ENCODE data around the gene ZBTB2. TPM values are rescaled to one million over a fixed set of nuclear protein-coding genes. Genes with fewer than 3 reads are reported as not detected.

ZBTB2 gene
- total RNA-seq, 2 donors from 2014 or later = 11.4 to 15.2 TPM

DNA sequence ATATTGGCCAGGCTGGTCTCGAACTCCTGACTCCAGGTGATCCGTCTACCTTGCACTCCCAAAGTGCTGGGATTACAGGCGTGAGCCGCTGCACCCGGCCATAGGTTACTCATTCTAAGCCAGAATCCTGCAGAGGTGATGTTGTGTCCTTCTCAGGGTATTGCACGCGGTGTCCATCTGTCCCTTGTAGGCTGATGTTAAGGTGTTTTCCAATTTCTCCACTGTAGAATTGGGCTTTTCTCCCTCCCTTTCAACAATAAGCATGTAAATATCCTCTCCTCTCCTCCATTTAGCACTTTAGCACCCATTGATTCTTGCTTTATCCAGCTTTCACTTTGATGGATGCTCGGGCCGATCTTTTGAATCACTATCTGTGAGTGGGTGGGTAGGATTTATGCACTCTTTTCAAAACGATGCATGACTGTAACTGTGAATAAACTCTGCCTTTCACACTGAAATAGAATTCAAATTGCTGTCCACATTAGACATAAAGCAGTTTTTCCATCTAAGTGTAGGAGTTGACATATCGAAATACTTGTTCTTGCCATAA lies 52.6 kb downstream of the ZBTB2 start:
- H3K27me3 Mint-ChIP-seq (ENCODE audit: insufficient read depth) = no peaks in the 10 kb centered on the region
- no peaks in the 10 kb centered on the region for H3K27me3 ChIP-seq (ENCODE audit: control insufficient read depth, insufficient read depth, low read length, poor library complexity, severe bottlenecking)
- H3K9me3 ChIP-seq (ENCODE audit: control insufficient read depth, low read length) = no peaks in the 10 kb centered on the region
- 93 to 100% methylated on average over 7 to 11 of the region's 11 CpGs for WGBS, 2 experiments (ENCODE audit: insufficient coverage in 1 of 2, insufficient read length in 1 of 2)
- no peak overlapping the region for H3K4me3 ChIP-seq (ENCODE audit: low read length)
- no peaks in the 10 kb centered on the region for H3K36me3 ChIP-seq (ENCODE audit: control insufficient read depth, insufficient read depth, low read length)
- peaks cover 5% of the 10 kb centered on the region for H3K36me3 Mint-ChIP-seq (ENCODE audit: low read depth)
- no peak overlapping the region for H3K27ac Mint-ChIP-seq
- H3K4me3 Mint-ChIP-seq = no peak overlapping the region
- no peak overlapping the region for H3K27ac ChIP-seq (ENCODE audit: low read depth, low read length)
- DNase-seq = no peak
- H3K9me3 Mint-ChIP-seq = no peaks in the 10 kb centered on the region
- no peaks in the 10 kb centered on the region for H3K4me1 Mint-ChIP-seq
- TF ChIP-seq, protein P1, sequence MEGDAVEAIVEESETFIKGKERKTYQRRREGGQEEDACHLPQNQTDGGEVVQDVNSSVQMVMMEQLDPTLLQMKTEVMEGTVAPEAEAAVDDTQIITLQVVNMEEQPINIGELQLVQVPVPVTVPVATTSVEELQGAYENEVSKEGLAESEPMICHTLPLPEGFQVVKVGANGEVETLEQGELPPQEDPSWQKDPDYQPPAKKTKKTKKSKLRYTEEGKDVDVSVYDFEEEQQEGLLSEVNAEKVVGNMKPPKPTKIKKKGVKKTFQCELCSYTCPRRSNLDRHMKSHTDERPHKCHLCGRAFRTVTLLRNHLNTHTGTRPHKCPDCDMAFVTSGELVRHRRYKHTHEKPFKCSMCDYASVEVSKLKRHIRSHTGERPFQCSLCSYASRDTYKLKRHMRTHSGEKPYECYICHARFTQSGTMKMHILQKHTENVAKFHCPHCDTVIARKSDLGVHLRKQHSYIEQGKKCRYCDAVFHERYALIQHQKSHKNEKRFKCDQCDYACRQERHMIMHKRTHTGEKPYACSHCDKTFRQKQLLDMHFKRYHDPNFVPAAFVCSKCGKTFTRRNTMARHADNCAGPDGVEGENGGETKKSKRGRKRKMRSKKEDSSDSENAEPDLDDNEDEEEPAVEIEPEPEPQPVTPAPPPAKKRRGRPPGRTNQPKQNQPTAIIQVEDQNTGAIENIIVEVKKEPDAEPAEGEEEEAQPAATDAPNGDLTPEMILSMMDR (conservative IDR thresholded peaks at IDR 0.05) = no peak
- H3K4me1 ChIP-seq (ENCODE audit: control insufficient read depth, insufficient read depth, low read length) = no peaks in the 10 kb centered on the region
- no peak overlapping the region for H3K9ac ChIP-seq (ENCODE audit: extremely low read depth, low read length, poor library complexity, severe bottlenecking)

DNA sequence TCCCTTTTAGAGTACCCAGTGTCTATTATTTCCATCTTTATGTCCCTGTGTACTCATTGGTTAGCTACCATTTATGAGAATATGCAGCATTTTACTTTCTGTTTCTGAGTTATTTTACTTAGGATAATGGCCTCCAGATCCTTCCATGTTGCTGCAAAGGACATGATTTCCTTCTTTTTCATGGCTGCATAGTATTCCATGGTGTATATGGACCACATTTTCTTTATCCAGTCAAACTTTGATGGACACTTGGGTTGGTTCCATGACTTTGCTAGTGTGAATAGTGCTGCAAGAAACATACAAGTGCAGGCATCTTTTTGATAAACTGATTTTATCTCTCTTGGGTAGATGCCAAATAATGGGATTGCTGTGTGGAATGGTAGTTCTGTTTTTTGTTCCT lies 55.4 kb downstream of the ZBTB2 start:
- Mint-ChIP-seq H3K36me3 (ENCODE audit: low read depth) (peaks cover 5% of the 10 kb centered on the region), H3K4me3 (no peak overlapping the region), H3K4me1 (no peaks in the 10 kb centered on the region), H3K27ac (no peak overlapping the region), H3K9me3 (no peaks in the 10 kb centered on the region), H3K27me3 (ENCODE audit: insufficient read depth) (no peaks in the 10 kb centered on the region)
- Histone ChIP-seq H3K36me3 (ENCODE audit: control insufficient read depth, insufficient read depth, low read length) (no peaks in the 10 kb centered on the region), H3K4me3 (ENCODE audit: low read length) (no peak overlapping the region), H3K27ac (ENCODE audit: low read depth, low read length) (no peak overlapping the region), H3K9me3 (ENCODE audit: control insufficient read depth, low read length) (no peaks in the 10 kb centered on the region), H3K4me1 (ENCODE audit: control insufficient read depth, insufficient read depth, low read length) (no peaks in the 10 kb centered on the region), H3K9ac (ENCODE audit: extremely low read depth, low read length, poor library complexity, severe bottlenecking) (no peak overlapping the region), H3K27me3 (ENCODE audit: control insufficient read depth, insufficient read depth, low read length, poor library complexity, severe bottlenecking) (no peaks in the 10 kb centered on the region)
- TF ChIP-seq, protein P1 (conservative IDR thresholded peaks at IDR 0.05) = no peak
- DNase-seq = no peak

DNA sequence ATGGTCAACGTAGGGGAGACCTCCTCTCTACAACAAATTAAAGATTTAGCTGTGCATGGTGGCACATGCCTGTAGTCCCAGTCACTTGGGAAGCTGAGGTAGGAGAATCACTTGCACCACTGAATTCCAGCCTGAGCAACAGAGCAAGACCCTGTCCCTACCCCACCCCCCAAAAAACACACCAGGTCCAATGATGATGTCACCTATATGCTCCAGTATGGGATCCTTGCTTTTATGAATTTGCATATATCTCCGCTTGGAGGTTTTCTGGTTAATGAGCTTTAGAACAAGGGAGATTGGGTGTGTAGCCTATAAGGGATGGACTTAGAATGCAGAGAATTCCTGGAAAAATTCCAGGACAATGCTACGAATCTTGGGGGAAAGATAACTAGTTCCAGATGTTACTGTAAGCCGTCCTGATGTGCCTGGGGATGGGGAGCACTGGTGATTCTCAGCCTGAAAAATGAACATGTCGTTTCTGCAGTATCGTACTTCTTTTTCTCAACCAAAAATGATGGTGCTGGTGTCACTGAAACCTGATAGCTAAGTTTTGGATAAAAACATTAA lies 61.1 kb downstream of the ZBTB2 start:
- Mint-ChIP-seq H3K9me3 (no peaks in the 10 kb centered on the region), H3K4me1 (peaks cover 8% of the 10 kb centered on the region), H3K27me3 (ENCODE audit: insufficient read depth) (peaks cover 8% of the 10 kb centered on the region), H3K27ac (no peak overlapping the region), H3K4me3 (no peak overlapping the region), H3K36me3 (ENCODE audit: low read depth) (no peaks in the 10 kb centered on the region)
- Histone ChIP-seq H3K36me3 (ENCODE audit: control insufficient read depth, insufficient read depth, low read length) (no peaks in the 10 kb centered on the region), H3K27me3 (ENCODE audit: control insufficient read depth, insufficient read depth, low read length, poor library complexity, severe bottlenecking) (peaks cover 7% of the 10 kb centered on the region), H3K9me3 (ENCODE audit: control insufficient read depth, low read length) (no peaks in the 10 kb centered on the region), H3K4me1 (ENCODE audit: control insufficient read depth, insufficient read depth, low read length) (no peaks in the 10 kb centered on the region), H3K4me3 (ENCODE audit: low read length) (no peak overlapping the region), H3K9ac (ENCODE audit: extremely low read depth, low read length, poor library complexity, severe bottlenecking) (no peak overlapping the region), H3K27ac (ENCODE audit: low read depth, low read length) (no peak overlapping the region)
- WGBS, 2 experiments (ENCODE audit: insufficient coverage in 1 of 2, insufficient read length in 1 of 2) = 87 to 93% methylated on average over 5 to 6 of the region's 6 CpGs
- TF ChIP-seq, protein P1 (conservative IDR thresholded peaks at IDR 0.05) = no peak
- no peak for DNase-seq

All from endodermal cell (in vitro differentiated cells).